OCI-M2 (cell line): ENCODE data around the gene FYN.

ENCODE experiments used
- DNase-seq: peaks from one replicate; lab custom pipeline; 2025; ENCODE audit not compliant: unreplicated experiment; lab: John Stamatoyannopoulos, UW

FYN gene

GRCh38 chr6:111734068-111735061 is 138.9 kb downstream of the FYN start:
- no peak for DNase-seq

- DNase-seq, result no peak
Measured at GRCh38 chr6:111732390-111732789, 140.9 kb downstream of the FYN start.

GRCh38 chr6:111731456-111732195 is 141.6 kb downstream of the FYN start:
- DNase-seq, result no peak

GRCh38 chr6:111730864-111731263 is 142.4 kb downstream of the FYN start:
- DNase-seq, result no peak

GRCh38 chr6:111727802-111728201 is 145.4 kb downstream of the FYN start:
- DNase-seq, result no peak

- no peak for DNase-seq
Measured at GRCh38 chr6:111727041-111727440, 146.2 kb downstream of the FYN start.

GRCh38 chr6:111725446-111726112 is 147.7 kb downstream of the FYN start:
- no peak for DNase-seq

- DNase-seq, result no peak
Measured at GRCh38 chr6:111724505-111724904, 148.7 kb downstream of the FYN start.

- no peak for DNase-seq
Measured at GRCh38 chr6:111724039-111724438, 149.2 kb downstream of the FYN start.

GRCh38 chr6:111723412-111723970 is 149.8 kb downstream of the FYN start:
- DNase-seq, result no peak

GRCh38 chr6:111722179-111722731 is 151.0 kb downstream of the FYN start:
- no peak for DNase-seq

GRCh38 chr6:111721753-111722154 is 151.5 kb downstream of the FYN start:
- no peak for DNase-seq

GRCh38 chr6:111720931-111721496 is 152.2 kb downstream of the FYN start:
- no peak for DNase-seq

- no peak for DNase-seq
Measured at GRCh38 chr6:111718990-111719389, 154.3 kb downstream of the FYN start.

GRCh38 chr6:111718326-111718725 is 154.9 kb downstream of the FYN start:
- no peak for DNase-seq

- no peak for DNase-seq
Measured at GRCh38 chr6:111717621-111718020, 155.6 kb downstream of the FYN start.

GRCh38 chr6:111716325-111716724 is 156.9 kb downstream of the FYN start:
- DNase-seq, result no peak

GRCh38 chr6:111715321-111715720 is 157.9 kb downstream of the FYN start:
- DNase-seq, result no peak

GRCh38 chr6:111714416-111715270 is 158.6 kb downstream of the FYN start:
- no peak for DNase-seq

GRCh38 chr6:111713811-111714210 is 159.4 kb downstream of the FYN start:
- no peak for DNase-seq
